HG02938 (cell line): Measurements from ENCODE around the gene CORO1C.
A peak's percentile ranks its signal among the peaks of the same experiment; 100 is the strongest.
"Not testable (repeated sequence)": the region's sequence is repeated elsewhere in the genome, so short reads cannot be mapped to it uniquely, and the experiment has no call there.

Experiments
- ATAC-seq: cut with Tn5 transposase; IDR thresholded peaks from one replicate; pipeline ENCODE4 v1.9.1; 2021; ENCODE audit warnings: mild to moderate bottlenecking, moderate library complexity; ENCODE audit not compliant: unreplicated experiment

CORO1C gene

DNA sequence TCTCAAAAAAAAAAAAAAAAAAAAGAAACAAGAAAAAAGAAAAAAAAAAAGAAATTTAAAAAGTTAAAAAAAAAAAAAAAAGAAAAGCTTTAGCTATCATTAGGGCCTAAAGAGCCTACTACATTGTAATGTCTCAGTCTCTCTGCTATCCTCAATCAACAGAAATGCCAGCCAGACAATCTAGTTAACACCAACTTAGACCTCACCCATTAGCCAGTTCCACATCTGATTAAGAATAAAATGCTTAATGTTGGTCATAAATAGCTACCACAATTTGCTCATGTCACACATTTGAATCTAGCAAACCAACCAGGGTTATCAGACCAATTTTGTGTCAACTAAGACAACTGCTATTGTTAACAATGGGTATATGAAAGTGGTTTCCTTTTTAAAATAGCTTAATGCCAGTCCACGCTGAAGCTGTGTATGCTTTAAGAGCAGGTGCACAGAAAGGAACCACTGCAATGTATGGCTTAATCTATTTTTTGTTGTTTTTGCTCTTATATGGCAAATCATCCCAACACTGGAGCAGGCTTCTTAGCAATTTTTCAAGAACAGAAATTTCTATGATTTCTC lies 52.1 kb downstream of the CORO1C start:
- ATAC-seq, result no peak

- no peak for ATAC-seq
These were observed 53.1 kb downstream of the CORO1C start for GRCh38 chr12:108678104-108678730.

- no peak for ATAC-seq
These were observed 53.9 kb downstream of the CORO1C start for GRCh38 chr12:108677381-108677780.

DNA sequence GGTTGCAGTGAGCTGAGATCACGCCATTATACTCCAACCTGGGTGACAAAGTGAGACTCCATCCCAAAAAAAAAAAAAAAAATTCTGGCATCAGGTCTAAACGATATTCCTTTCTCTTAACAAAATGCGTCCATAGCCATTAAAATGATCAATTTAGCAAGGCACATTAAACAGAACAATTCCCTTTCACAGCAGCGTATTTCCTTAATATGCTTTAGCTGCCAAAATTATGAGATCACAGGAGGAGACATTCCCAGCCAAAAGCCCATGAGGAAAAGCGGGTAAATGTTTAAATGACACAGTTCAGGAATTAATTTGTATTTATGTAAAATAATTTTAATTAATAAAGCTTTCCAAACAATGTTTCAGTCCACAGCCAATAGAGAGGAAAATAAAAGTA lies 54.6 kb downstream of the CORO1C start:
- no peak for ATAC-seq

DNA sequence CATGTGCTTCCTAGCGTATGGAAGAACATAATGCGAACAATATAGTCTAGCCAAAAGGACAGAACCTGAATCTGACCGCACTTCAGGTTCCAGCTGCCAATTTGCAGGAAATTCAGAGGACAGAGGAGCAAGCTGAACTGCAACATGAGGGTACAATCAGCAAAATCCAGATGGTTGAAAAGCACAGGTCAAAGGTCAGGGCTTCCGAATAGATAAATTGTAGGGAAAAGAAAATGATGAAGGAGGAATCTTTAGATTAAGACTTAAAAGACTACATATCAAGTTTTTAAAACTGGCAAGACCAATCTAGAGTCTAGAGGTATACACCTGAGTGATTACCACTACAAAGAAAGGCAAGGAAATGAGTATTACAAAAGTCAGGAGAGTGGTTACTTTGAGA lies 55.5 kb downstream of the CORO1C start:
- no peak for ATAC-seq

GRCh38 chr12:108672054-108672453 lies 59.3 kb downstream of the CORO1C start:
- no peak for ATAC-seq

DNA sequence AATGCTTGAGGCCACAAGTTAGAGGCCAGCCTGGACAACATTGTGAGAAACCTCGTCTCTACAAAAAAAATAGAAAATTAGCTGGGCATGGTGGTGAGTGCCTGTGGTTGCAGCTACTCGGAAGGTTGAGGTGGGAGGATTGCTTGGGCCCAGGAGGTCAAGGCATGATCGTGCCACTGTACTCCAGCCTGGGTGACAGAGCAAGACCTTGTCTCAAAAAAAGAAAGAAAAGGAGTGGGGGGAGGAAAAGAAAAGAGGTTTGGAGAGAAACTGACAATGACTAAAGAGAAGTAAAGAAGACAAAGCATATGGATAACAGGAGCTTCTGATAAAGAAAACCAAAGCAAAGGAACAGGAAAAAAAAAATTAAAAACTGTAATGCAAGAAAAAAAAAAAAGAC lies 60.2 kb downstream of the CORO1C start:
- no peak for ATAC-seq

GRCh38 chr12:108670066-108670631 lies 61.2 kb downstream of the CORO1C start:
- no peak for ATAC-seq

DNA sequence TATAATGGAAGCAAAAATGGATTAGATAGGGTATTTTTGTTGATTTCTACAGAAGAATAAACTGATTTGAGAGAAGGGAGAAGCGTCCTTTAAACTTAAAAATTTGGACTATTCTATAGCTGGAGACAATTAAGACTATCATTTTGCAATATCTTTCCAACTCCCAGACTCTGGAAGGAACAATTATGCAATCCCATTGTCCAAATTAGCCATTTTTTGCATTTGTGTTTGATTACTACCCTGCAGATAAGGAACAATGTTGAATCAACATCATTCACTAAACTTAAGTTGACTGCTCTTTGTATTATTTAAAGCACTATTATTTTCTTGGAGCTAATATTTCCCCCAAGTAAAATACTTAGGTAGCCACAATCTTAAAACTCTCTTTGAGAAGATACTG lies 62.8 kb downstream of the CORO1C start:
- no peak for ATAC-seq

GRCh38 chr12:108668063-108668462 lies 63.3 kb downstream of the CORO1C start:
- ATAC-seq, result no peak

DNA sequence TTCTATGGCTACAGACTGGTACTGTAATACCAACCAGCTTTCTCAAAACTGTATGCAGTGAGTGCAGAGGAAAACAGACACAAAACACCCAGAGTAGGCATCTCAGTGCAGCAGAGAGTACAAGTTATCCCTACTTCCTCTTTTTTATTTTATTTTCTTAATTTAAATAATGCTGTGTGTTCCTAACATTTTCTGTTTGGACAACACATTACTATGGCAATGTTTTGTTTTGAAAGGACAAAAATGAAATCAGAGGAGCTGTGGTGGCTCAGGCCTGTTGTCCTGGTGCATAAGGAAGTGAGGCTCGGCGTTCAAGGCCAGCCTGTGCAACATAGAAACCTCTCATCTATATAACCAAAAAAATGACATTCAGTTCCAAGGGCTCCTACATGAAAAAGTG lies 64.0 kb downstream of the CORO1C start:
- ATAC-seq, result no peak

- no peak for ATAC-seq
These were observed 64.9 kb downstream of the CORO1C start for GRCh38 chr12:108666401-108666881.

- no peak for ATAC-seq
These were observed 65.6 kb downstream of the CORO1C start for GRCh38 chr12:108665608-108666202.

DNA sequence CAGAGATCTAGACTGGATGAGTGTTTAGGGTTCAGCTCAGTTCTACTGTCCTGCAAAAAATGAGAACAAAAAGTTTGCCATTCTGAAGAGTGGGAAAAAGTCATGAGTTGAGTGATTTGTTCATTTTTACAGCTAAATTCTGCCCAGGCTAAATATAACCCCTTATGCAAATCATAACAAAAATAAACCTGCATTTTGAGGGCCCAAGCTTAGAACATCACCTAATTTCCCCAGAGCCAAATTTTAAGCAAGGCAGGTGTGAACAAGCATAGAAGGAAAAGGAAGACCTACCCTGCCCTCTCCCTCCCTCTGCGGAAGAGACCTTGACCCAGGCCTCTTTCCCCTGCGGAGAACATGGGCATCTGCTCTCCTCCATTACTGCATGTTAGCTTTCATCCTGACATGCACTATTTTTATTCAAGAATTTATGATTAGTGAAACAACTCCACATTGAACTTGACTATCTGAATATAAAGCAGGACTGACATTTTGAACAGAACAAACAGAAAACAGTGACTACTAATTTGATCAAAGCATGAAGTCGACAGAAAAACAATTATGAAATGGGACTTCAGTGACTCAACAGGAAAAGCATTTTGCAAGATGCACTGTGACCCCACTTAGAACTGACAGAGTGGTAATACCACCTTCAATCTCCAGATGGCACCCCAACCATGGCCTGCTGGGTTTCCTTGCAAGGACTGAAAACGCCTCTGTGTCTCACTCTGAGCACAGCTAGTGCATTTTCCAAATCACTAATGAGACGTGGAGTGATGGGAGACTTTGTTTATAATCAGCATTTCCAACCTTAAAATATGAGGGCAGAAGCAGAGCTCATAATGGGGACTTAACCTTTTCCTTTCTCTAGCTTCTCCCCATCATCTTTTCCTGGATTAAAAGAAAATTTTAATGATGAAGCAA lies 66.7 kb downstream of the CORO1C start:
- peak; percentile 68 for ATAC-seq

GRCh38 chr12:108663324-108664015 lies 67.8 kb downstream of the CORO1C start:
- ATAC-seq, result no peak

DNA sequence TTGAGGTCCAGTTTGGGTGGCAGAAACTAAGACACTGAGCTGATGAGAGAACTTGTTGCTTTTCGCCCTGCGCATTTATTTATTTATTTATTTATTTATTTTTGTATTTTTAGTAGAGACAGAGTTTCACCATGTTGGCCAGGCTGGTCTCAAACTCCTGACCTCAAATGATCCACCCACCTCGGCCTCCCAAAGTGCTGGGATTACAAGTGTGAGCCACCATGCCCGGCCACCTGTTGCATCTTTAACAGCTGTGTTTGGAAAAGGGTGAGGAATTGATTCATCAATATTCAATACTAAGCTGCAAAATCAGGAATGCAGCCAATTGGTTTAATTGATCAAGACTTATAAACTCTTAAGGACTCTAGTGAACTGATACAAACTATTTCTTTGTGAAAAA lies 73.2 kb downstream of the CORO1C start:
- not testable (repeated sequence) for ATAC-seq

DNA sequence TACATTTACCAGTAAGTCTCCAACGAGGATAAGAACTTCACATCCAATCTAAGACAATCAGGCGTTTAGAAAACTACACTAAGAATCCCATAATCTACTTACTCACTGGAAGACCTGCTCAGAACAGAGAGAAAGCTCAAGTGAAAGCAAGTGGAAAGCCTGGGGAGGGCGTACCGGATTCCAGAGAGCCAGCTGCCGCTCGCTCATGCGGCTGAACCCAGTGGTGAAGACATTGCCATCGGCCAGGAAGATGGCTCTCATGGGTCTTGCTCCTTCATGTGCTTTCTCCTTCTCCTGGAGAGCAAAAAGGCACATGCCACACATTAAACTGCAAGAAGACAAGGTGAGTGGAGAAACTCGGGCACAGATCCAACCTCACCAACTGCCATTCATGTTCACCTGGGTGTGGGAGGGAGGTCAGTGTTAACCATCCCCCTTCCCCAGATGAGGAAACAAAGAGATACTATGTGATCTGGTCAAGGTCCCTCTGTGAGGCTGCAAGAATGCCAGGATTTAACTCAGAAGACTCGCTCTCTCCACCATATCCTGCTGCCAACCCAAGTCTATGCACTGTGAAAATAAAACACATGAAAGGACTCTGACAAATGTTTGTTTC lies 74.1 kb downstream of the CORO1C start:
- no peak for ATAC-seq

DNA sequence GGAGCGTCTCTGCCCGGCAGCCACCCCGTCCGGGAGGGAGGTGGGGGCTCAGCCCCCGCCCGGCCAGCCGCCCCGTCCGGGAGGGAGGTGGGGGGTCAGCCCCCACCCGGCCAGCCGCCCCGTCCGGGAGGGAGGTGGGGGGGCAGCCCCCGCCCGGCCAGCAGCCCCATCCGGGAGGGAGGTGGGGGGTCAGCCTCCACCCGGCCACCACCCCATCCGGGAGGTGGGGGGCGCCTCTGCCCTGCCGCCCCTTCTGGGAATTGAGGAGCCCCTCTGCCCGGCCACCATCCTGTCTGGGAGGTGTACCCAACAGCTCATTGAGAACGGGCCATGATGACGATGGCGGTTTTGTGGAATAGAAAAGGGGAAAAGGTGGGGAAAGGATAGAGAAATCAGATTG lies 75.1 kb downstream of the CORO1C start:
- not testable (repeated sequence) for ATAC-seq

GRCh38 chr12:108655812-108656175 lies 75.5 kb downstream of the CORO1C start:
- not testable (repeated sequence) for ATAC-seq

DNA sequence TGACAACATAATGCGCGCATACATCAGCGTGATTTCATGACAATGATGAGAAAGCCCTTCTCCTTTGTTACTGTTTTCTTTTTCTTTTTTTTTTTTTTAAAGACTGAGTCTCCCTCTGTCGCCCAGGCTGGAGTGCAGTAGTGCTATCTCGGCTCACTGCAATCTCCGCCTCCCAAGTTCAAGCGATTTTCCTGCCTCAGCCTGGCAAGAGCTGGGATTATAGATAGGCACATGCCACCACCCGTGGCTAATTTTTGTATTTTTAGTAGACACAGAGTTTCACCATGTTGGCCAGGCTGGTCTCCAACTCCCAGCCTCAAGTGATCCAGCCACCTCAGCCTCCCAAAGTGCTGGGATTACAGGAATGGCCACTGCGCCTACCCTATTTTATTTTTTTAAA lies 76.7 kb downstream of the CORO1C start:
- ATAC-seq, result not testable (repeated sequence)
